Endothelial cell of umbilical vein (primary cell): ENCODE results near the gene OR8B4. TPM values are rescaled to one million over a fixed set of nuclear protein-coding genes. Genes with fewer than 3 reads are reported as not detected.

Experiments used
- Bru-seq: library from RNA; stranded (reverse); fragments of 400-500 nt; gene quantifications from one replicate; lab custom pipeline; 2021; lab: Mats Ljungman, UMichigan
- BruChase-seq, 2 experiments: library from RNA; stranded (reverse); fragments of 400-500 nt; gene quantifications; one replicate each; lab custom pipeline; 2021; lab: Mats Ljungman, UMichigan
- BruUV-seq: library from RNA; stranded (reverse); fragments of 400-500 nt; replicated peaks from 2 replicates; lab custom pipeline; 2021; lab: Mats Ljungman, UMichigan
- CTCF ChIA-PET: fragments of 300-600, 350-600 bp; sonication (Branson Sonifier 250); formaldehyde crosslinking; loops from one replicate; lab custom pipeline; 2021; ENCODE audit warnings: antibody characterized with exemption, inconsistent platforms; lab: Charles Lee
- POLR2A ChIA-PET: fragments of 300-600, 350-600 bp; sonication (Branson Sonifier 250); formaldehyde crosslinking; loops from one replicate; lab custom pipeline; 2021; ENCODE audit warnings: antibody characterized with exemption, inconsistent platforms; lab: Charles Lee
- DNase-seq: peaks from one replicate; pipeline ENCODE4 v3.0.0-alpha.2; 2011; ENCODE audit warnings: low read depth, low spot score
- FAIRE-seq: peaks from 2 replicates; lab custom pipeline; 2011; peaks lifted over from hg19 to GRCh38; lab: Jason Lieb, UNC
- H2AFZ ChIP-seq: 2 replicates; pipeline ENCODE4 v1.6.0; 2012; ENCODE audit warnings: low read depth, low read length, control low read depth, inconsistent platforms
- H3K27ac ChIP-seq: 2 replicates; pipeline ENCODE4 v1.5.1; 2011; ENCODE audit warnings: low read depth, mild to moderate bottlenecking, control low read depth, low read length, moderate library complexity; ENCODE audit not compliant: insufficient read depth
- H3K27me3 ChIP-seq, 2 experiments: 2 replicates each; pipeline versions ENCODE4 v1.6.0 to v1.6.1; 2011; ENCODE audit warnings: low read length in 2 of 2, mixed read lengths in 1 of 2; ENCODE audit not compliant: control insufficient read depth in 2 of 2, insufficient read depth in 2 of 2
- H3K36me3 ChIP-seq, 2 experiments: 2 replicates in 1 of 2; 3 replicates in 1 of 2; pipeline ENCODE4 v1.5.1; 2011; ENCODE audit warnings: low read length in 2 of 2, mild to moderate bottlenecking in 1 of 2, moderate library complexity in 1 of 2; ENCODE audit not compliant: control insufficient read depth in 2 of 2, insufficient read depth in 2 of 2; ENCODE audit errors: extremely low read depth in 1 of 2
- H3K4me1 ChIP-seq: 3 replicates; pipeline ENCODE4 v1.5.1; 2011; ENCODE audit warnings: mild to moderate bottlenecking, low read length; ENCODE audit not compliant: control insufficient read depth, insufficient read depth; ENCODE audit errors: extremely low read depth
- H3K4me2 ChIP-seq: 2 replicates; pipeline ENCODE4 v1.6.1; 2011; ENCODE audit warnings: low read length, control low read depth, mixed read lengths; ENCODE audit not compliant: insufficient read depth
- H3K4me3 ChIP-seq, 3 experiments: fragments of 200-600 bp in 1 of 3; sonication (generic), shearing (Covaris generic) in 1 of 3; replicated peaks in 1 of 3; 2 replicates each; pipeline ENCODE4 v1.5.1; 2011 to 2016; ENCODE audit warnings: control low read depth in 3 of 3, low read length in 3 of 3, mild to moderate bottlenecking in 2 of 3, inconsistent platforms in 1 of 3, low read depth in 1 of 3, moderate library complexity in 1 of 3; ENCODE audit not compliant: insufficient read depth in 1 of 3
- H3K79me2 ChIP-seq: 2 replicates; pipeline ENCODE4 v1.6.0; 2012; ENCODE audit warnings: low read length, inconsistent platforms; ENCODE audit not compliant: control insufficient read depth, insufficient read depth
- H3K9ac ChIP-seq: replicated peaks from 2 replicates; pipeline ENCODE3; 2011; ENCODE audit warnings: low read length, control low read depth; ENCODE audit not compliant: insufficient read depth; ENCODE audit errors: extremely low read depth
- H3K9me1 ChIP-seq: replicated peaks from 3 replicates; pipeline ENCODE4 v1.6.0; 2011; ENCODE audit warnings: mild to moderate bottlenecking, low read length; ENCODE audit not compliant: control insufficient read depth, insufficient read depth; ENCODE audit errors: extremely low read depth
- H3K9me3 ChIP-seq: replicated peaks from 2 replicates; pipeline ENCODE4 v1.5.1; 2012; ENCODE audit warnings: low read length, inconsistent platforms; ENCODE audit not compliant: control insufficient read depth, insufficient read depth
- H4K20me1 ChIP-seq: replicated peaks from 2 replicates; pipeline ENCODE3; 2011; ENCODE audit warnings: mild to moderate bottlenecking, low read length; ENCODE audit not compliant: control insufficient read depth, insufficient read depth; ENCODE audit errors: extremely low read depth
- JUN ChIP-seq: IDR thresholded peaks from 2 replicates; pipeline ENCODE4 v1.6.1; 2011; ENCODE audit warnings: borderline replicate concordance, low read depth; ENCODE audit not compliant: insufficient read length, insufficient read depth
- MAX ChIP-seq: IDR thresholded peaks from 2 replicates; pipeline ENCODE4 v1.6.1; 2011; ENCODE audit not compliant: insufficient read depth, insufficient read length
- MYC ChIP-seq: IDR thresholded peaks from one replicate; pipeline ENCODE4 v1.6.1; 2011; ENCODE audit warnings: mild to moderate bottlenecking, low read depth, low read length
- dilution Hi-C: fragments of 300-500 bp; cut with MboI; formaldehyde crosslinking; loops from one replicate; pipeline ENCODE4 v1.15.0; 2019; ENCODE audit warnings: low sequenced_read_pairs; ENCODE audit not compliant: extremely low pct_ligation_motif_present
- intact Hi-C: fragments of 100-400 bp; cut with micrococcal nuclease; formaldehyde crosslinking; loops from one replicate; pipeline ENCODE4 v1.10.0; 2022
- long read RNA-seq: library from polyadenylated mRNA; stranded (forward); transcript quantifications from one replicate; pipeline ENCODE4 v2.0.0, GENCODE V29; 2021
- polyA minus RNA-seq, 3 experiments: library from RNA; depleted of rRNA, polyadenylated mRNA; stranded (reverse); fragments of >200 nt; gene quantifications; 1 replicate in 1 of 3; 2 replicates in 2 of 3; pipeline ENCODE4 v1.2.3, GENCODE V29; 2011
- polyA plus RNA-seq, 4 experiments: library from polyadenylated mRNA; depleted of rRNA in 3 of 4; stranded (reverse) in 3 of 4; unstranded in 1 of 4; fragments of >200 nt; gene quantifications; 2 replicates each; pipeline versions ENCODE4 v1.2.1 to v1.2.3, GENCODE V29; 2011 to 2012; ENCODE audit warnings: missing spikeins in 1 of 4
- total RNA-seq: library from RNA; stranded (reverse); gene quantifications from 2 replicates; pipeline ENCODE4 v1.2.3, GENCODE V29; 2021
- TF ChIP-seq, protein P1 (sequence below), 2 donors: IDR thresholded peaks; 1 replicate in 1 of 2; 2 replicates in 1 of 2; pipeline ENCODE4 v1.5.1; 2011; ENCODE audit warnings: low read length in 2 of 2, mild to moderate bottlenecking in 2 of 2, moderate library complexity in 2 of 2, control low read depth in 1 of 2, inconsistent platforms in 1 of 2, low read depth in 1 of 2; ENCODE audit not compliant: insufficient read depth in 1 of 2; ENCODE audit errors: extremely low read depth in 1 of 2

OR8B4 gene, protein sequence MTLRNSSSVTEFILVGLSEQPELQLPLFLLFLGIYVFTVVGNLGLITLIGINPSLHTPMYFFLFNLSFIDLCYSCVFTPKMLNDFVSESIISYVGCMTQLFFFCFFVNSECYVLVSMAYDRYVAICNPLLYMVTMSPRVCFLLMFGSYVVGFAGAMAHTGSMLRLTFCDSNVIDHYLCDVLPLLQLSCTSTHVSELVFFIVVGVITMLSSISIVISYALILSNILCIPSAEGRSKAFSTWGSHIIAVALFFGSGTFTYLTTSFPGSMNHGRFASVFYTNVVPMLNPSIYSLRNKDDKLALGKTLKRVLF
- total RNA-seq (not detected in 2 replicates), polyA plus RNA-seq (not detected in 2 replicates), polyA minus RNA-seq (not detected in 2 replicates), Bru-seq, nascent RNA (not detected), BruChase-seq, experiment 1, labeled RNA remaining after a 6-hour chase (not detected), BruChase-seq, experiment 2, labeled RNA remaining after a 2-hour chase (not detected)
- polyA plus RNA-seq (2011; cell fraction: cytosol; rRNA removed) = not detected in 2 replicates
- polyA plus RNA-seq (2011; cell fraction: nucleus; rRNA removed) = not detected in 2 replicates
- not detected in 2 replicates for polyA plus RNA-seq (2012)
- not detected for polyA minus RNA-seq (2011; cell fraction: cytosol; rRNA and poly(A)+ RNA removed)
- not detected in 2 replicates for polyA minus RNA-seq (2011; cell fraction: nucleus; rRNA and poly(A)+ RNA removed)
- long read RNA-seq = 0 reads

- TF ChIP-seq, protein P1, sequence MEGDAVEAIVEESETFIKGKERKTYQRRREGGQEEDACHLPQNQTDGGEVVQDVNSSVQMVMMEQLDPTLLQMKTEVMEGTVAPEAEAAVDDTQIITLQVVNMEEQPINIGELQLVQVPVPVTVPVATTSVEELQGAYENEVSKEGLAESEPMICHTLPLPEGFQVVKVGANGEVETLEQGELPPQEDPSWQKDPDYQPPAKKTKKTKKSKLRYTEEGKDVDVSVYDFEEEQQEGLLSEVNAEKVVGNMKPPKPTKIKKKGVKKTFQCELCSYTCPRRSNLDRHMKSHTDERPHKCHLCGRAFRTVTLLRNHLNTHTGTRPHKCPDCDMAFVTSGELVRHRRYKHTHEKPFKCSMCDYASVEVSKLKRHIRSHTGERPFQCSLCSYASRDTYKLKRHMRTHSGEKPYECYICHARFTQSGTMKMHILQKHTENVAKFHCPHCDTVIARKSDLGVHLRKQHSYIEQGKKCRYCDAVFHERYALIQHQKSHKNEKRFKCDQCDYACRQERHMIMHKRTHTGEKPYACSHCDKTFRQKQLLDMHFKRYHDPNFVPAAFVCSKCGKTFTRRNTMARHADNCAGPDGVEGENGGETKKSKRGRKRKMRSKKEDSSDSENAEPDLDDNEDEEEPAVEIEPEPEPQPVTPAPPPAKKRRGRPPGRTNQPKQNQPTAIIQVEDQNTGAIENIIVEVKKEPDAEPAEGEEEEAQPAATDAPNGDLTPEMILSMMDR (IDR thresholded peaks at IDR 0.05; ENCODE audit: extremely low read depth in 1 of 2, insufficient read depth in 1 of 2, low read depth in 1 of 2, low read length in 2 of 2) = no peak
- TF ChIP-seq MYC = no peak
- no peak for TF ChIP-seq MAX
- no peak for TF ChIP-seq JUN
- intact Hi-C loops = no loop called here
- BruUV-seq = no TSS peak
- dilution Hi-C loops = no loop called here
- no peak within 1 kb of the TSS for H3K4me2 ChIP-seq
- no peak for FAIRE-seq
- no peaks in the 10 kb centered on the region for H3K36me3 ChIP-seq
- no peak for DNase-seq
- peaks cover 0 to 3% of the 10 kb centered on the region in 2 experiments for H3K27me3 ChIP-seq
- H2AFZ ChIP-seq = no peak within 1 kb of the TSS
- no peaks in the 10 kb centered on the region for H3K9me1 ChIP-seq
- ChIA-PET POLR2A (no interaction called here), CTCF (interaction anchor here (1.7 kb wide), 1 partner anchor 8 kb away, joined by 6 read pairs; no protein-coding TSS in a partner anchor)
- no peaks in the 10 kb centered on the region for H4K20me1 ChIP-seq
- no peak within 1 kb of the TSS for H3K4me3 ChIP-seq
- no peaks in the 10 kb centered on the region for H3K9me3 ChIP-seq
- no peaks in the 10 kb centered on the region for H3K79me2 ChIP-seq
- H3K9ac ChIP-seq = no peak within 1 kb of the TSS
- H3K27ac ChIP-seq = no peak within 1 kb of the TSS
- H3K4me1 ChIP-seq = no peaks in the 10 kb centered on the region
These were observed at the start of gene OR8B4 for GRCh38 chr11:124424384-124424921. Gene OR8B4 (minus strand): TSS chr11:124424871. CDS start chr11:124424871, 0 bp downstream.
